ENCODE data around the gene TCF7L2.
A peak's percentile ranks its signal among the peaks of the same experiment; 100 is the strongest.

Gene TCF7L2

GRCh38 chr10:113125612-113126011 is 175.6 kb downstream of the TCF7L2 start:
- H3K27ac ChIP-seq: no peak overlapping the region
- TF ChIP-seq CTCF (conservative IDR thresholded peaks at IDR 0.05): no peak

DNA sequence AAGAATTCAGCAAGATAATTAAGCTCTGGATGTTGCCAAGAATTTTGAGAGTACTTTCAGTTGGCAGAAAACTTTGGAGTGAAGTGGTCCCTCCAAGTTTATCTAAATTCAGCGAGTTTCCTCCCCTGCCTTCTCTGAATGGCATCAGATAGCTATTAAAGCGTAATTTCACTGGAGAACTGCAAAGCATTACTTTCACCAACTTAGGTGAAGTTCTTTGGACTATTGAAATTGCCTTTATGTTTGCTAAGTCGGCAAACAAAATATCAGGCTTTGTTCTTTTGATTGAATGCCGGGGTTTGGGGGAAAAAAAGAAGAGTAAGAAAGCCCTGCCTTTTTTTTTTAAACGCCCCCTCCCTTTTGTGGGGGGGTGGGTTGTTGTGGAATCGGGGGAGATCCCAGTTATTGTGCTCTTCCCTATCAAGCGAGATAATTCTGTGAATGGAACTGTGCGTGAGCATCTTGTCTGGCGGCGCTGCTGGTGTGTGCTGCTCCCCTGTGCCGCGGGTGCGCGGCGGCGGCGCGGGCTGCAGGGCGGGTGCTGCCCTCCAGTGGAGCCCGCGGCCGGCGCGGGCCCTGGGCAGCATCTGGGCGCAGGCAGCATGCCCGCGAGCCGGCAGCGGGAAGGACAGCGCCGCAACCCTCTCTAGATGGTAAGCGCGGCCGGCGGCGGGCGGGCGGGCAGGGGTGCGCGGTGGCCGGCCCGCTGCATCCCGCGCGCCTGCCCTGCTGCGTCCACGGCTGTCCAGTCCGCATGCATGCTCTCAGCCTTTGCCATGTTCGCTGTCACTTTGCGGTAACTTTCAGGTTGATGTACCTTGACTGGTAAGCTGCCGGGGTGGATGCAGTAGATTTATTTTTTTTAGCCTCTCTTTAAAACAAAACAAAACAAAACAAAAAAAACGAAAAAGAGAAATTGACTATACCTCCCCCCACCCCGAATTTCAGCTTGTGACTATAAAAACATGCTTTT is 176.5 kb downstream of the TCF7L2 start:
- H3K27ac ChIP-seq: no peak overlapping the region
- TF ChIP-seq CTCF (conservative IDR thresholded peaks at IDR 0.05): peak; percentile 97

- no peak overlapping the region for H3K27ac ChIP-seq
- no peak for TF ChIP-seq CTCF (conservative IDR thresholded peaks at IDR 0.05)
Measured at GRCh38 chr10:113127261-113127900, 177.3 kb downstream of the TCF7L2 start.

DNA sequence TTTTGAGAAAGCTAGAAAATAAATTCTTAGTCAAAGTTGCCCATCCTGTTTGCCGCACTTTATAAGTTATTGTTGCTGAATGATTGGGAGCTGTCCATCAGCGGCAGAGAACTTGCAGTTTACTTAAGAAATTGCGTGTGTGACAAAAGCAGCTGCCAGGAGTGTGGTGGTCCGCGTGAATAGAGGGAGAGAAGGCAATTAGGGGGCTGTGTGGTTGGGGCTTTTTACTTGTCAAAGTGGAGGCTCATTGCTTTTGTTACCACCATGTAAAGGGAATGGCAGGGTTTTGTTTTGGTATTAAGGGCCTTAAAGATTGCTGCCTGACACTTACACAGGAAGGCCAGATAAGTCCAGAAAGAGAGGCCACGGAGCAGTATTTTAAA is 177.8 kb downstream of the TCF7L2 start:
- no peak overlapping the region for H3K27ac ChIP-seq
- no peak for TF ChIP-seq CTCF (conservative IDR thresholded peaks at IDR 0.05)

DNA sequence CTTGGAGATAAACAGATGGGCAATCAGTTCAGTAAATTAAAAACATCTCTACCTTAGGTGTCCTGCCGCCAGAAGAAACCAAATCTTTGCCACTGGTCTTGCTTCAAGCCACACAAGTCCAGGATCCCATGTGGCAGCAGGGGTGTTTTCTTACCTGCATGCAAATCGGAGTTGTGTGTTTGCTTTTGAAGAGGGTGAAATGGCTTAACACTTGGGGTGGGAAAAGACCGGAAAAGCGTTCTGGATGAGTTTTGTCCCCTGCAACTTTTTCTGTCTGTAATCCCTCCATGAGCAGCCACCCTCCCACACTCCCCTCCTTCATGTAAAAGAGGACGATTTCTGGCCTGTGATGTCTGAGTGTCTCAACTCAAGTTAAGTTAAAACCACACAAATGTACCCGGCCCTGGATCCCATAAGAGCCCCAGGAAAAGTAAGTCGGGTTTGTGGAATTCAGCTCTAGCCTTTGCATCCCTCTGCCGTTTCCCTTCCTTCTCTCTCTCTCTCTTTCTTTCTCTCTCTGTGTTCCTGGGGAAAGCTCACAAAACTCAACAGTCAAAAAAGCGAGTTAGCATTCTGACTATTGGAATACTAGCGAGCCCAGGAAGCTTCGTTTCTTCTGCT is 178.5 kb downstream of the TCF7L2 start:
- no peak overlapping the region for H3K27ac ChIP-seq
- TF ChIP-seq CTCF (conservative IDR thresholded peaks at IDR 0.05): no peak

- H3K27ac ChIP-seq: no peak overlapping the region
- TF ChIP-seq CTCF (conservative IDR thresholded peaks at IDR 0.05): no peak
Measured at GRCh38 chr10:113129117-113129516, 179.1 kb downstream of the TCF7L2 start.

- no peak for TF ChIP-seq CTCF (conservative IDR thresholded peaks at IDR 0.05)
- H3K27ac ChIP-seq: no peak overlapping the region
Measured at GRCh38 chr10:113130014-113130641, 180.1 kb downstream of the TCF7L2 start.
